Right lobe of liver (tissue), 6 donors: ENCODE measurements around the gene APOL2. TPM values are rescaled to one million over a fixed set of nuclear protein-coding genes. Genes with fewer than 3 reads are reported as not detected.
A peak's percentile ranks its signal among the peaks of the same experiment; 100 is the strongest.

ENCODE experiments used
- ATAC-seq, 4 donors: fragments of 200-7000 bp; cut with Tn5 transposase; one replicate each; pipeline ENCODE4 v1.9.1; 2020; ENCODE audit warnings: mild to moderate bottlenecking in 4 of 4, moderate library complexity in 4 of 4
- DNase-seq, 3 donors: peaks; one replicate each; pipeline ENCODE4 v3.0.0-alpha.2; 2020
- H3K27ac ChIP-seq, 3 donors: fragments of 200-600 bp; one replicate each; pipeline ENCODE4 v1.8.0; 2022
- H3K27me3 ChIP-seq, 2 donors: fragments of 200-600 bp; one replicate each; pipeline ENCODE4 v1.8.0; 2022
- H3K36me3 ChIP-seq, 4 donors: fragments of 200-600 bp; sonication (generic) in 1 of 4; one replicate each; pipeline versions ENCODE4 v1.5.1 to v1.8.0; 2017 to 2022; ENCODE audit warnings: control low read depth in 1 of 4
- H3K4me1 ChIP-seq, 4 donors: fragments of 200-600 bp; sonication (generic) in 1 of 4; one replicate each; pipeline versions ENCODE4 v1.5.1 to v1.8.0; 2017 to 2022; ENCODE audit warnings: control low read depth in 1 of 4
- H3K4me3 ChIP-seq, 3 donors: fragments of 200-600 bp; one replicate each; pipeline ENCODE4 v1.8.0; 2022
- H3K9me3 ChIP-seq, 4 donors: fragments of 200-600 bp; sonication (generic) in 1 of 4; one replicate each; pipeline versions ENCODE4 v1.5.1 to v1.8.0; 2017 to 2022; ENCODE audit warnings: control low read depth in 1 of 4
- POLR2A ChIP-seq: fragments of 450-650 bp; IDR thresholded peaks from one replicate; pipeline ENCODE4 v1.6.1; 2017; ENCODE audit warnings: antibody characterized with exemption, mild to moderate bottlenecking
- WGBS: methylation state at CpG from one replicate; pipeline ENCODE4 v1.1.6; 2018; ENCODE audit warnings: low coverage, low lambda C conversion rate; ENCODE audit not compliant: insufficient coverage; ENCODE audit errors: missing lambda C conversion rate; 5-methylcytosine and 5-hydroxymethylcytosine counted together
- intact Hi-C, 2 donors: fragments of 100-400 bp; cut with DNase I; formaldehyde crosslinking; loops; one replicate each; pipeline versions ENCODE4 v1.11.2 to v1.14.1; 2022
- total RNA-seq, 6 experiments: library from RNA; depleted of rRNA in 2 of 6; stranded (reverse); fragments of >200 nt in 2 of 6; fragmentation: NEBNext Ultra II Directional in 3 of 6; extraction: Animal tissue kit (Norgen Biotek cat#: 25700) in 3 of 6; gene quantifications; one replicate each; pipeline versions ENCODE4 v1.1.0 to v1.2.4, GENCODE V29; 2016 to 2023
- TF ChIP-seq, protein P1 (sequence below), 4 donors: fragments of 200-600 bp in 3 of 4; fragments of 450-650 bp in 1 of 4; IDR thresholded peaks; one replicate each; pipeline versions ENCODE4 v1.5.1 to v1.8.0; 2016 to 2022; ENCODE audit warnings: antibody characterized with exemption in 4 of 4, mild to moderate bottlenecking in 2 of 4
- donor health status: DM: no; HTN: yes; CAD: no.
- donor health status: DM: no; HTN: no; CAD: no.
- donor health status: DM: no; HTN: no; CAD: no.
- donor health status: DM: no; HTN: yes; CAD: no.
- donor health status: DM: no; HTN: yes; CAD: no.

The APOL2 gene
- total RNA-seq, 6 experiments from 2014 or later = 40.8 to 121 (median 57.5) TPM

DNA sequence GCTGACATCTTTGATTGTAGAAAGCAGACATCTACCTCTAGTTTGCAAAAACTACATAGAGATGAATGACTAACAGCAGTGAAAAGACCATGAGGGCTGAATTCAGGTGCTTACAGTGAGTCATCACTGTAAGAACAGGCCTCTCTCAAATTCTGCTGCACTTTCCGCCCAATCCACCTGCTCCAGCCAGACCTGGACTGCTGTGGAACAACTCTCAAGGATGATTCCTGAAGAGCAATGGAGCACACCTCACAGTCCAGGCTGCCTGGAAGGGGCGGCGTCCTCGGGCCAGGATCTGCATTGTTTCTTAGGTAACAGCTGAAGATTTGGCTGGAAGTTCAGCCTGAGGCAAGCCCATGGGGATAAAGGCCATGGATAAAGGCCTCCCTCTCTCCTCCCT is 15.1 kb downstream of the APOL2 start:
- peaks cover 0 to 18% (median 0%) of the 10 kb centered on the region in 4 donors for H3K4me1 ChIP-seq
- no peak overlapping the region for H3K4me3 ChIP-seq
- TF ChIP-seq, protein P1, sequence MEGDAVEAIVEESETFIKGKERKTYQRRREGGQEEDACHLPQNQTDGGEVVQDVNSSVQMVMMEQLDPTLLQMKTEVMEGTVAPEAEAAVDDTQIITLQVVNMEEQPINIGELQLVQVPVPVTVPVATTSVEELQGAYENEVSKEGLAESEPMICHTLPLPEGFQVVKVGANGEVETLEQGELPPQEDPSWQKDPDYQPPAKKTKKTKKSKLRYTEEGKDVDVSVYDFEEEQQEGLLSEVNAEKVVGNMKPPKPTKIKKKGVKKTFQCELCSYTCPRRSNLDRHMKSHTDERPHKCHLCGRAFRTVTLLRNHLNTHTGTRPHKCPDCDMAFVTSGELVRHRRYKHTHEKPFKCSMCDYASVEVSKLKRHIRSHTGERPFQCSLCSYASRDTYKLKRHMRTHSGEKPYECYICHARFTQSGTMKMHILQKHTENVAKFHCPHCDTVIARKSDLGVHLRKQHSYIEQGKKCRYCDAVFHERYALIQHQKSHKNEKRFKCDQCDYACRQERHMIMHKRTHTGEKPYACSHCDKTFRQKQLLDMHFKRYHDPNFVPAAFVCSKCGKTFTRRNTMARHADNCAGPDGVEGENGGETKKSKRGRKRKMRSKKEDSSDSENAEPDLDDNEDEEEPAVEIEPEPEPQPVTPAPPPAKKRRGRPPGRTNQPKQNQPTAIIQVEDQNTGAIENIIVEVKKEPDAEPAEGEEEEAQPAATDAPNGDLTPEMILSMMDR (IDR thresholded peaks at IDR 0.05) = no peak
- no peak for TF ChIP-seq POLR2A
- 67% methylated on average over 1 of the region's 4 CpGs for WGBS
- H3K27ac ChIP-seq = no peak overlapping the region
- H3K9me3 ChIP-seq = no peaks in the 10 kb centered on the region
- peaks cover 0 to 16% (median 3%) of the 10 kb centered on the region in 4 donors for H3K36me3 ChIP-seq
- intact Hi-C loops = loop anchor here in 1 of 2 donors (10.0 kb wide), 1 partner anchor 79 kb away; no protein-coding TSS in a partner anchor
- DNase-seq (no peak), ATAC-seq (no peak)
- no peaks in the 10 kb centered on the region for H3K27me3 ChIP-seq

DNA sequence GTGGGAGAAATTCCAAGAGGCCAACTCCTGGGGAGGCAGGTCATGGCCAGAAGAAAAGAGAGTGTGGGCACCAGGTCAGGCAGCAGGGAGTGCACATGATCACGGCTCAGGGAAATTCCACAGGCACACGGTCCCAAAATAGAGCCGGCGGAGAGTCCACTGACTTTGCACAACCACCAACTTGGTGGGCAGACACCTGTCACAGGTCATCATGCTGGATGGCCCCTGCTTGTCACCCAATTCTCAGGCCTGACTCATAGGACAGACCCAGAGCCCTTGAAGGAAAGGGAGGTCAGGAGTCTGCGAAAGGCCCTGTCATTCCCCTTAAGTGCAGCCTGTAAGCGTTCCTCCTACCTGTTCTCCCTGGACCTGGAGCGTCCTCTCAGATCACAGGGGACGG is 15.8 kb downstream of the APOL2 start:
- H3K4me3 ChIP-seq = no peak overlapping the region
- no peaks in the 10 kb centered on the region for H3K9me3 ChIP-seq
- no CpG with 5 or more reads among the region's 8 CpGs for WGBS
- ATAC-seq (peak; percentile 7 to 23 (median 14)), DNase-seq (no peak)
- H3K36me3 ChIP-seq = peaks cover 0 to 11% (median 0%) of the 10 kb centered on the region in 4 donors
- TF ChIP-seq, protein P1 (IDR thresholded peaks at IDR 0.05) = no peak
- TF ChIP-seq POLR2A = no peak
- H3K4me1 ChIP-seq = peaks cover 0 to 18% (median 0%) of the 10 kb centered on the region in 4 donors
- intact Hi-C loops = loop anchor here in 1 of 2 donors (10.0 kb wide), 1 partner anchor 79 kb away; no protein-coding TSS in a partner anchor
- no peak overlapping the region for H3K27ac ChIP-seq
- H3K27me3 ChIP-seq = no peaks in the 10 kb centered on the region

DNA sequence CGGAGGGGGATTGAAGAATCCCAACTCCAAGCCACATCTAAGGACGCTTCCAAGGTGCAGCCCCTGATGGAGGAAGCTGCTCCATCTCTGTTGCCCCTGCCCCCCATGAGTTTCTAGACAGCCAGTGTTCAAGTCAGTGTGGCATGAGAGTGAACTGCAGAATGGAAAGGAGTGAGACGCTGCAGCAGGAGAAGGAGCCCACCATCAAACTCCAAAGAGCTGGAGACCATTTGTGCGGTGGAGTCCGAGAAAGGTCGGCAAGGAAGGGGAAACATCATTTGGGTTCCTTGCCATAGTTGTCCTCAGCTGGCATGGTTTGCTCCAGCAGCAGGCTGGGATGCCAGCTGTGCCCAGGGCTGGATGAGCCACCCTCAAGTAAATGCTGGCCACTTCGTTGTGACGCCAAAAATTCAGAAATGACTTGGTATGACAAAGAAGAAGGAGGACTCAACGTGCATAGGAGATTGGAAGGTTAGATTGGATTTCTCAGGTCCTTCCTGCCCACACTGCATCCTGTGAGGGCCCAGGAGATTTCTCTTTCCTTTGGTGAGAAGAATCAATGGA is 16.4 kb downstream of the APOL2 start:
- DNase-seq (no peak), ATAC-seq (no peak)
- WGBS = 86% methylated on average over 8 of the region's 9 CpGs
- TF ChIP-seq, protein P1 (IDR thresholded peaks at IDR 0.05) = no peak
- no peak for TF ChIP-seq POLR2A
- intact Hi-C loops = loop anchor here in 1 of 2 donors (10.0 kb wide), 1 partner anchor 78 kb away; no protein-coding TSS in a partner anchor
- peaks cover 0 to 6% (median 0%) of the 10 kb centered on the region in 4 donors for H3K36me3 ChIP-seq
- no peak overlapping the region for H3K27ac ChIP-seq
- H3K4me3 ChIP-seq = no peak overlapping the region
- no peaks in the 10 kb centered on the region for H3K27me3 ChIP-seq
- H3K9me3 ChIP-seq = no peaks in the 10 kb centered on the region
- H3K4me1 ChIP-seq = peaks cover 0 to 18% (median 0%) of the 10 kb centered on the region in 4 donors

- H3K27me3 ChIP-seq = no peaks in the 10 kb centered on the region
- peaks cover 0 to 18% (median 0%) of the 10 kb centered on the region in 4 donors for H3K4me1 ChIP-seq
- no peaks in the 10 kb centered on the region for H3K36me3 ChIP-seq
- no peak overlapping the region for H3K27ac ChIP-seq
- ATAC-seq (peak; percentile 68 to 86 (median 83)), DNase-seq (peak in 1 of 3 donors; percentile 63)
- no peaks in the 10 kb centered on the region for H3K9me3 ChIP-seq
- WGBS = 5% methylated on average over 6 of the region's 7 CpGs
- no peak for TF ChIP-seq POLR2A
- TF ChIP-seq, protein P1 (IDR thresholded peaks at IDR 0.05) = peak; percentile 63 to 78 (median 73)
- no peak overlapping the region for H3K4me3 ChIP-seq
- intact Hi-C loops = loop anchor here in 1 of 2 donors (10.0 kb wide), 1 partner anchor 77 kb away; no protein-coding TSS in a partner anchor
Measured at GRCh38 chr22:36221799-36222751, 17.3 kb downstream of the APOL2 start.
